H4 (cell line): ENCODE results near the gene MTREX. TPM values are rescaled to one million over a fixed set of nuclear protein-coding genes. Genes with fewer than 3 reads are reported as not detected.

Experiments used
- DNase-seq: peaks from one replicate; pipeline ENCODE4 v3.0.0-alpha.2; 2015; ENCODE audit warnings: low spot score
- total RNA-seq: library from RNA; depleted of rRNA; stranded (reverse); fragments of >200 nt; shearing (Covaris generic); gene quantifications from 2 replicates; pipeline ENCODE4 v1.2.3, GENCODE V29; 2014; rRNA removed

The MTREX gene
- total RNA-seq, 1 experiment from 2014 or later, result 95.0 TPM

DNA sequence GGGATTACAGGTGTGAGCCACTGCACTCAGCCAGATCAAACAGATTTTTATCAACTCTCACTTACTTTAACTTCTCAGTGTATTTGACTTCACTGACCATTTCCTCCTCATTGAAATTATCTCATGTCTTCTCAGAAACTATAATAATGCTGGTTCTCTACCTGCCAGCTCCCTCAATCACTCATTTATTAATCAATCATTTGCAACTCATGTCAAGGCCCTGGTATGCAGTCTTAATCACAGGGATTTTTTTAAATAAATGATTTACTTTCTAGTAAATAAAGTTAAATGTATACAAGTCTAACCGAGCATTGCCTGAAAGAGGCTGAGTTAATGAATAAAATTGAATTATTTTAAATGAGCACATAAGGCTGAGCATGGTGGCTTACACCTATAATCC is 163.7 kb downstream of the MTREX start:
- DNase-seq, result no peak

- no peak for DNase-seq
Measured at GRCh38 chr5:55472642-55473041, 164.9 kb downstream of the MTREX start.

Other genes with a start within 250 kb of the MTREX start
- not detected in 2 replicates for gene GZMA, start 205.3 kb upstream of the MTREX start, total RNA-seq
- gene GPX8, start 147.8 kb upstream of the MTREX start, total RNA-seq, result 129 and 152 TPM in 2 replicates
- gene CDC20B, start 134.8 kb upstream of the MTREX start, total RNA-seq, result not detected in 2 replicates
- 0.21 and 0.48 TPM in 2 replicates for gene MCIDAS, start 80.7 kb upstream of the MTREX start, total RNA-seq
- 1.4 and 2.4 TPM in 2 replicates for gene CCNO, start 74.4 kb upstream of the MTREX start, total RNA-seq
- gene DHX29, start 295 bp upstream of the MTREX start, total RNA-seq, result 22.6 and 26.8 TPM in 2 replicates
- gene PLPP1, start 227.0 kb downstream of the MTREX start, total RNA-seq, result 77.8 and 89.4 TPM in 2 replicates